ENCODE data around the gene AHSP.

The AHSP gene, protein sequence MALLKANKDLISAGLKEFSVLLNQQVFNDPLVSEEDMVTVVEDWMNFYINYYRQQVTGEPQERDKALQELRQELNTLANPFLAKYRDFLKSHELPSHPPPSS

DNA sequence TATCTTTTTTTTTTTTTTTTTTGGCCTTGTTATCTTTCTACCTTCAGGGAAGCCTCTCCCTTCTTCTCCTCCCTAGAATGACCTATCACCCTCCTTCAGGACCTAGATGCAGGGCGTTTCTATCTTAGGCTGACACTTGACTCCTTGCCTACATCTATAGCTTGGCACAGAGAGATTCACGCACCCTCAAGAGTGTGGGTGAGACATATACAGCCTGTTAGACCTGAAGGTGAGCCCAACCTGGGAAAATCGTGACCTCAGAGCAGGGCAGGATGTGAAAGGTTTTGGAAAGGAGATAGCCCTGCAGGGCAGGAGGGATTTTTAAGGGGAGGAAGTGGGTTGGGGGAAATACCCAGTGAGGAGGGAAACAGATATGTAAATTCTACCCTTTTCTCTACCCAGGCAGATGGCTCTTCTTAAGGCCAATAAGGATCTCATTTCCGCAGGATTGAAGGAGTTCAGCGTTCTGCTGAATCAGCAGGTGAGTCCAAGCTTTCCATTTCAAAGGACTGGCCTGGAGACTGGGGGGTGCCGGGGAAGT, at the start of gene AHSP:
AHSP (plus strand) TSS at position 167 of the 541 bp plus-strand sequence; CDS start at position 407, 240 bp downstream.
- Histone ChIP-seq H3K4me3 (ENCODE audit: low read length) (no peak within 1 kb of the TSS), H3K9ac (ENCODE audit: low read length) (no peak within 1 kb of the TSS), H3K79me2 (ENCODE audit: low read length) (no peaks in the 10 kb centered on the region), H3K27ac (ENCODE audit: low read length) (no peak within 1 kb of the TSS), H3K4me1 (ENCODE audit: low read length) (no peaks in the 10 kb centered on the region), H3K4me2 (ENCODE audit: low read length) (no peak within 1 kb of the TSS), H2AFZ (ENCODE audit: low read depth, low read length) (no peak within 1 kb of the TSS), H3K27me3 (ENCODE audit: low read depth, low read length) (no peaks in the 10 kb centered on the region), H3K9me3 (ENCODE audit: insufficient read depth, low read length) (no peaks in the 10 kb centered on the region), H3K36me3 (replicated peaks; ENCODE audit: low read depth, low read length) (no peaks in the 10 kb centered on the region), H4K20me1 (ENCODE audit: insufficient read depth, low read length) (no peaks in the 10 kb centered on the region)
- no peak for TF ChIP-seq EZH2phosphoT487 (IDR thresholded peaks at IDR 0.05; ENCODE audit: low read depth)
- TF ChIP-seq, protein P1, sequence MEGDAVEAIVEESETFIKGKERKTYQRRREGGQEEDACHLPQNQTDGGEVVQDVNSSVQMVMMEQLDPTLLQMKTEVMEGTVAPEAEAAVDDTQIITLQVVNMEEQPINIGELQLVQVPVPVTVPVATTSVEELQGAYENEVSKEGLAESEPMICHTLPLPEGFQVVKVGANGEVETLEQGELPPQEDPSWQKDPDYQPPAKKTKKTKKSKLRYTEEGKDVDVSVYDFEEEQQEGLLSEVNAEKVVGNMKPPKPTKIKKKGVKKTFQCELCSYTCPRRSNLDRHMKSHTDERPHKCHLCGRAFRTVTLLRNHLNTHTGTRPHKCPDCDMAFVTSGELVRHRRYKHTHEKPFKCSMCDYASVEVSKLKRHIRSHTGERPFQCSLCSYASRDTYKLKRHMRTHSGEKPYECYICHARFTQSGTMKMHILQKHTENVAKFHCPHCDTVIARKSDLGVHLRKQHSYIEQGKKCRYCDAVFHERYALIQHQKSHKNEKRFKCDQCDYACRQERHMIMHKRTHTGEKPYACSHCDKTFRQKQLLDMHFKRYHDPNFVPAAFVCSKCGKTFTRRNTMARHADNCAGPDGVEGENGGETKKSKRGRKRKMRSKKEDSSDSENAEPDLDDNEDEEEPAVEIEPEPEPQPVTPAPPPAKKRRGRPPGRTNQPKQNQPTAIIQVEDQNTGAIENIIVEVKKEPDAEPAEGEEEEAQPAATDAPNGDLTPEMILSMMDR (IDR thresholded peaks at IDR 0.05; ENCODE audit: low read depth, low read length) = no peak

DNA sequence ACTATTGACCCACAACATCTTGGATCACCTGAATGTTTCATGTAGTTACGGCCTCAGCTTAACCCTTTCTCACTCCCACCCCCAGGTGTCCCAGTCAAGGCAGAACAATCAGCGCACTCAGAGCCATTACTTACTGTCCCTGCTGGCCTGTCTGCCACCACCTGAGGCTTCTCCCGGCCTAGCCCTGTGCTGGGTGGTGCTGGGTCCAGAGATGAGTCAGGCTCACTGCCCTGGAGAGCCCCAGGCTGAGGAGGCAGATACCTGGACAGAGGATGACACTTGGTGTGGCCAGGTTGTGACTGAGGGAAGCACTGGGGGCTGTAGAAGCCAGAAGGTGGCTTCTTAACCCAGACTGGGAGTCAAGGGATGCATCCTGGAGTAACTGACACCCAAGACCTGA, 48.7 kb upstream of the AHSP start:
- peaks cover 10% of the 10 kb centered on the region for H3K27me3 ChIP-seq (ENCODE audit: low read depth, low read length)
- no peak overlapping the region for H2AFZ ChIP-seq (ENCODE audit: low read depth, low read length)
- no peak overlapping the region for H3K27ac ChIP-seq (ENCODE audit: low read length)
- TF ChIP-seq EZH2phosphoT487 (IDR thresholded peaks at IDR 0.05; ENCODE audit: low read depth) = no peak
- TF ChIP-seq, protein P1 (IDR thresholded peaks at IDR 0.05; ENCODE audit: low read depth, low read length) = no peak
- no peak overlapping the region for H3K4me3 ChIP-seq (ENCODE audit: low read length)
- H3K36me3 ChIP-seq (replicated peaks; ENCODE audit: low read depth, low read length) = no peaks in the 10 kb centered on the region
- no peaks in the 10 kb centered on the region for H3K79me2 ChIP-seq (ENCODE audit: low read length)
- no peak overlapping the region for H3K9ac ChIP-seq (ENCODE audit: low read length)
- no peaks in the 10 kb centered on the region for H3K9me3 ChIP-seq (ENCODE audit: insufficient read depth, low read length)
- no peak overlapping the region for H3K4me2 ChIP-seq (ENCODE audit: low read length)
- H3K4me1 ChIP-seq (ENCODE audit: low read length) = 0 out of 2 replicates have a peak, but pooled peaks cover 3% of the 10 kb centered on the region
- H4K20me1 ChIP-seq (ENCODE audit: insufficient read depth, low read length) = no peaks in the 10 kb centered on the region

DNA sequence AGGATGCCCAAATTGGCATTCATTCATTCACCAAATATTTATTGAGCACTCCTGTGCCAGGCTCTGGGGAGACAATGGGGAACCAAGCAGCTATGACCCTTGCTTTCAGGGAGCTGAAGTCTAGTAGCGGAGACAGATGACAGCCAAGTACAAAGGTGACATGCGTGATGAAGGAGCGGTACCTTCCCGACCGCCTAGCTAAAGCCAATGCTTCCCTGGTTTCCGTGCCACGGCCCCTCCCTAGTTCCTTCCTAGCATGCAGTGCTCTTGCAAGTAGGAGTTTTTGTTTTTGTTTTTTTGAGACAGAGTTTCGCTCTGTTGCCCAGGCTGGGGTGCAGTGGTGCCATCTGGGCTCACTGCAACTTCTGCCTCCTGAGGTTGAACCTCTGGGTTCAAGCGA, 47.9 kb upstream of the AHSP start:
- H2AFZ ChIP-seq (ENCODE audit: low read depth, low read length) = no peak overlapping the region
- no peak overlapping the region for H3K27ac ChIP-seq (ENCODE audit: low read length)
- no peak for TF ChIP-seq EZH2phosphoT487 (IDR thresholded peaks at IDR 0.05; ENCODE audit: low read depth)
- 0 out of 2 replicates have a peak, but pooled peaks cover 3% of the 10 kb centered on the region for H3K4me1 ChIP-seq (ENCODE audit: low read length)
- no peak overlapping the region for H3K9ac ChIP-seq (ENCODE audit: low read length)
- H3K4me2 ChIP-seq (ENCODE audit: low read length) = no peak overlapping the region
- no peak overlapping the region for H3K4me3 ChIP-seq (ENCODE audit: low read length)
- H3K36me3 ChIP-seq (replicated peaks; ENCODE audit: low read depth, low read length) = no peaks in the 10 kb centered on the region
- H3K79me2 ChIP-seq (ENCODE audit: low read length) = no peaks in the 10 kb centered on the region
- H3K27me3 ChIP-seq (ENCODE audit: low read depth, low read length) = peaks cover 10% of the 10 kb centered on the region
- H3K9me3 ChIP-seq (ENCODE audit: insufficient read depth, low read length) = no peaks in the 10 kb centered on the region
- no peaks in the 10 kb centered on the region for H4K20me1 ChIP-seq (ENCODE audit: insufficient read depth, low read length)

DNA sequence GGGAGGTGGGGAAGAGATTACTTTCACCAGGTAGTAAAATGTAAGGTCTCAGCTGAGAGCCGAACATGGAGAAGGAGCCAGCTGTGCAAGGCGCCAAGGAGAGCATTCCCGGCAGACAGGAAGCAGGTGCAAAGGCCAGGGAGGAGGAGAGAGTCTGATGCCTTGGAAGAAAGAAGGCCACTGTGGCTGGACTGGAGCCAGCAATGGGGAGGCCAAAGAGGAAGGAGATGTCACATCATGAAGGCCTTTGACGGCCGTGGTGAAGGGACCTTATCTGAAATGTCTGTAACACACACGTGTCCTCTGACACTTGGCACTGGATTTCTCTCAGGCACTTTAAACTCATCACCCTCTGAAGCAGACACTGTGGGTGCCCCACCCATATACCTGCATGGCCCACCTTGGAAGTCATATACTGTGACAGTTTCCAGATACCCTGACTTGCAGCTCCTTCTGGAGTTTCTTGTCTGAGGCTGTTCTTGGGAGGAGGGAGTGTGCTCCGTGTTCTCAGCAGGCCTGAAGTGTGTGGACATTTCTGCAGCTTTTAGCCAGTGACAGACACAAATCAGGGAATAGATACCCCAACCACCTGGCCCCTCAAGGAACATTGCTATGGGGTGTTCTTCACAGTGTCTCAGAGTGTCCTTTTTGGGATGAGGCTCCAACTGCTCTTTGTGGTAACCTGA, 46.7 kb upstream of the AHSP start:
- Histone ChIP-seq H4K20me1 (ENCODE audit: insufficient read depth, low read length) (no peaks in the 10 kb centered on the region), H3K4me3 (ENCODE audit: low read length) (no peak overlapping the region), H3K36me3 (replicated peaks; ENCODE audit: low read depth, low read length) (no peaks in the 10 kb centered on the region), H3K9me3 (ENCODE audit: insufficient read depth, low read length) (no peaks in the 10 kb centered on the region), H2AFZ (ENCODE audit: low read depth, low read length) (no peak overlapping the region), H3K4me2 (ENCODE audit: low read length) (no peak overlapping the region), H3K79me2 (ENCODE audit: low read length) (no peaks in the 10 kb centered on the region), H3K27ac (ENCODE audit: low read length) (no peak overlapping the region), H3K9ac (ENCODE audit: low read length) (no peak overlapping the region), H3K4me1 (ENCODE audit: low read length) (no peaks in the 10 kb centered on the region), H3K27me3 (ENCODE audit: low read depth, low read length) (peaks cover 10% of the 10 kb centered on the region)
- TF ChIP-seq EZH2phosphoT487 (IDR thresholded peaks at IDR 0.05; ENCODE audit: low read depth) = no peak
- TF ChIP-seq, protein P1 (IDR thresholded peaks at IDR 0.05; ENCODE audit: low read depth, low read length) = no peak
